Measurements from ENCODE around the gene HSPB1.

HSPB1 gene

DNA sequence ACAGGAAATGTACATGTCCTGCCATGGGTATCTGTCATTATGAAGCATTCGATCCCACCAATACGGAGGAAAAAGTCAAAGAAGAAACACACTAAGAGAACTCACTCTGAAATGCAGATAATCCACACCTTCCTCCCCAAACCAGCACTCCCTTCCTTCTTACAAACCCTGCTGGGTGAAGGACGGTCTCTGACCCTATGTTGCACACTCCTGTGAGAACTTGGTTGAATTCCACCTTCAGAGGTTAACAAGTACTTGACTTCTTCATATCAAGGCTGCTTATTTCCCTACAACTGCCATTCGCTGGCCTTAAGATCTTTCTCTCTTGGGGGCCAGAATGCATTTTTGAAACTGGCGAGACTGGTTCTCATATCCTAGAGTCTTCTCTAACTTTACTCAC, 39.7 kb downstream of the HSPB1 start:
- Mint-ChIP-seq H3K9me3 (no peaks in the 10 kb centered on the region), H3K27me3 (no peaks in the 10 kb centered on the region), H3K27ac (peak overlapping the region; percentile 1), H3K4me3 (no peak overlapping the region), H3K36me3 (peaks cover 58% of the 10 kb centered on the region), H3K4me1 (peaks cover 37% of the 10 kb centered on the region)
- CTCF ChIA-PET: no interaction called here
- no peak for DNase-seq

DNA sequence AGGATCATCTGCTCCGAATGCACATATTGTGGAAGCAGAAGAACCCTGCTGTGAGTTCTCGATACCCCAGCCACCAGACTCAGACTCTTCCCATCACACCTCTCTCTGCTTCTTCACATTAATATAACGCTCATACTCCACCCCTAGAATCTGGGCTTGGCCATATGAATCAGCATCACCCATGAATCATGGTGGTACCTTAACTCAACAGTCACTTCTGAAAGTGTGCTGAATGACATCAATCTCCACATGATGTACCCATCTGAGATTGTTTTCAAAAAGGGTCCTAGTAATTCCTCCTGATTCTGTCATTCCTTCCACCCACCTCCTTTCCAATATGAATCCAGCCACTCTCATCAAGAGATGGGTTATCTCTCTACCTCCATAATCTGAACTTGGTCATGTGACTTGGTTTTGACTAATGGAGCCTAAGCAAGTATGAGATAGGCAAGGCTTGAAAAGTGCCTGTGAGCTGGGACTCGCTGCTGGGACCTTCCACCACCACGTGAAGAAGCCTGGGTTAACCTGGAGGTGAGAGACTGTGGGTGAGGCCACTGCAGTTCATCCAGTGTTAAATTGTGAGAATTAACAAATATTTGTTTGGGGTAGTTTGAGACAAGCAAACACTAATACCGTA, 40.9 kb downstream of the HSPB1 start:
- H3K27me3 Mint-ChIP-seq: no peaks in the 10 kb centered on the region
- no peaks in the 10 kb centered on the region for H3K9me3 Mint-ChIP-seq
- peaks cover 40% of the 10 kb centered on the region for H3K4me1 Mint-ChIP-seq
- CTCF ChIA-PET: no interaction called here
- no peak overlapping the region for H3K27ac Mint-ChIP-seq
- DNase-seq: no peak
- no peak overlapping the region for H3K4me3 Mint-ChIP-seq
- peaks cover 58% of the 10 kb centered on the region for H3K36me3 Mint-ChIP-seq

DNA sequence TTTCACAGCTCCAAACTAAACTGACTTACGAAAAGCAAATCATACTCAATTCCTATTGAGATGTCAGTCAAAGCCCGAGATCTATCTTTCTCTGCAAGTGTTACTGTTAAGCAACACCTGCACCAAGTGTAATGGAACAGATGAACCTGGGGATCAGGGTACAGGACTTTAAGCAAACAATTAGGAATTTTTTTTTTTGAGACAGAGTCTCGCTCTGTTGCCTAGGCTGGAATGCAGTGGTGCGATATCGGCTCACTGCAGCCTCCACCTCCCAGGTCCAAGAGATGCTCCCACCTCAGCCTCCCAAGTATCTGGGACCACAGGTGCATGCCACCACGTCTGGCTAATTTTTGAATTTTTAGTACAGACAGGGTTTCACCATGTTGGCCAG, 41.5 kb downstream of the HSPB1 start:
- no peak for DNase-seq
- peaks cover 57% of the 10 kb centered on the region for H3K36me3 Mint-ChIP-seq
- H3K4me1 Mint-ChIP-seq: peaks cover 40% of the 10 kb centered on the region
- H3K27me3 Mint-ChIP-seq: no peaks in the 10 kb centered on the region
- H3K4me3 Mint-ChIP-seq: no peak overlapping the region
- CTCF ChIA-PET: no interaction called here
- H3K27ac Mint-ChIP-seq: no peak overlapping the region
- no peaks in the 10 kb centered on the region for H3K9me3 Mint-ChIP-seq

DNA sequence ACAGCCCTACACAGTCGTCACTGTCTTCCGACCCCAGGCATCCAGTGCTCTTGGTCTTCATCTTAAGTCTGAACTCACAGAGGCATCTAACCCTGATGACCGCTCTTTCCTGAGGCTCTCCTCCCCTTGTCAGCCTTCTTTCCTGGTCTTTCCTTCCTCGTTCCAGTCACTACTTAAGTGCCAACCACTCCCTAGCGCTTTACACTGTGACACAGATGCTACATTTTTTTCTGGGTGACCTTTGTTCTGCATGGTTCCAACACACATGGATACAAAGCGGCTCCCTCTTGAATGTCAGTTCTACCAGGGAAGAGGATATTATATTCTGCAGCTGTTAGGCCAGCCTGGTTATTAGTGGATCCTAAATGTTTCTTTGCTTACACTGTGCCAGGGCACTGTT, 43.6 kb downstream of the HSPB1 start:
- peaks cover 60% of the 10 kb centered on the region for H3K36me3 Mint-ChIP-seq
- no peaks in the 10 kb centered on the region for H3K9me3 Mint-ChIP-seq
- peaks cover 47% of the 10 kb centered on the region for H3K4me1 Mint-ChIP-seq
- H3K27me3 Mint-ChIP-seq: no peaks in the 10 kb centered on the region
- peak overlapping the region; percentile 80 for H3K27ac Mint-ChIP-seq
- no peak overlapping the region for H3K4me3 Mint-ChIP-seq
- CTCF ChIA-PET: no interaction called here
- DNase-seq: no peak

DNA sequence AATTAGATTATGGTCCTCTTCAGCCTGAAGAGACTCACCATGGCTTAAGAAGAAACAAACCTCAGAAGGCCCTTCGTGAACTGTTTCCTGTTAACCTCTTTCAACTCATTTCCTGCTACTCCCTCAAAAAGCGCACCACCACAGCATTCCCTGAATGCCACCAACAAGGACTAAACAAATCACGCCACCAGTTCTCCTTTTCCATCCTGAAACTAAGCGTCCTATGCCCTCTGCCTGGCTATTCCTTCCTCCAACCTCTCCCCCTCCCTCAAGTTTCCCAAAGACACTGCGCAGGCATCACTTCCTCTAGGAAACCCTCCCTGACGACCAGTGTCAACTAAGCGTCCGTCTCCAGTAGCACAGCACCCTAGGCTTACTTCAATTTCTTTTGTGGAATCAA, 44.3 kb downstream of the HSPB1 start:
- Mint-ChIP-seq H3K4me3 (peak overlapping the region; percentile 24), H3K4me1 (peaks cover 51% of the 10 kb centered on the region)
- CTCF ChIA-PET: no interaction called here

DNA sequence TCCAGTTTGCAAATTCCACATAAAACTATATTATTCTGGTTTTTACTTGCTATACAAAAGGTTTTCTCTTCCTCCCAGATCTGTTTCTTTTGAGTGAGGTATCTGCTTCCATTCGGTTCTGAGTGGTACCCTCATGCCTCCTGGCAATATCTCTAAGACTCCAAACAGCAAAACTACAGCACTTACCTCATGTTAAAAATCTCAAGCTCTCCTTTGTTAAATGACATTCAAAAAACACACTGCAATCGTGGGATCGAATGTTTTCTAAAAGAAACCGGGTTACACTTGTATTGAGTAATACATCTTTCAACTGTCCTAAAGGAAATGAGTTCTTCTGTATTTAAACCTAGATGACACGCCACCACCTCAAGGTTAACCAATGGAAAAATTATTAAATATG, 45.2 kb downstream of the HSPB1 start:
- CTCF ChIA-PET: interaction anchor here (0.7 kb wide), 1 partner anchor 60 kb away, joined by 3 read pairs; no protein-coding TSS in a partner anchor
- Mint-ChIP-seq H3K4me3 (no peak overlapping the region), H3K27me3 (no peaks in the 10 kb centered on the region), H3K27ac (peak overlapping the region; percentile 38), H3K36me3 (peaks cover 60% of the 10 kb centered on the region), H3K4me1 (peaks cover 53% of the 10 kb centered on the region), H3K9me3 (no peaks in the 10 kb centered on the region)
- DNase-seq: no peak

More for the DNA sequence above, 44.3 kb downstream of the HSPB1 start:
- Mint-ChIP-seq H3K27me3 (no peaks in the 10 kb centered on the region), H3K27ac (peak overlapping the region; percentile 80), H3K9me3 (no peaks in the 10 kb centered on the region), H3K36me3 (peaks cover 61% of the 10 kb centered on the region)
- DNase-seq: no peak

DNA sequence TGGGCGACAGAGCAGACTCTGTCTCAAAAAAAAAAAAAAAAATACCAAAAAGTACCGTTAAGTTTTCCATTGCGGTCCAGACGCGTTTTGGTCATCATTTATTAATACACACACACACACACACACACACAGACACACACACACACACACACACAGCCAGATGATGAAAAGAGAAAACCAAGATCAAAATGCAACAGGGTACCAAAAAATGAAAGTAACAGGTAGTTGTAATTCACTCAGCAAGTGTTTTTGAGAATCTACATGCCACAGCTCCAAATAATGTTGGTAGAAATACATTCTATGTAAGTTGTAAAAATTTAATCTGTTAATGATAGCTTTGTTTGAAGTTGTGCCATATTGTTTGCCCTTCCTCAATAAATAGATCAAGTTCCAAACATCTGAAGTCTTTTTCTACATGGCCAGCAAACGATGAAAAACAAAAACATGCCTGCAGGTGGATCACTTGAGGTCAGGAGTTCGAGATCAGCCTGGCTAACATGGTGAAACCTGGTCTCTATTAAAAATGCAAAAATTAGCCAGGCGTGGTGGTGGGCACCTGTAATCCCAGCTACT, 46.9 kb downstream of the HSPB1 start:
- H3K27ac Mint-ChIP-seq: no peak overlapping the region
- H3K36me3 Mint-ChIP-seq: peaks cover 52% of the 10 kb centered on the region
- no peaks in the 10 kb centered on the region for H3K9me3 Mint-ChIP-seq
- CTCF ChIA-PET: interaction anchor here (0.6 kb wide), 1 partner anchor 171 kb away, joined by 3 read pairs; no protein-coding TSS in a partner anchor
- DNase-seq: no peak
- H3K27me3 Mint-ChIP-seq: no peaks in the 10 kb centered on the region
- peaks cover 54% of the 10 kb centered on the region for H3K4me1 Mint-ChIP-seq
- H3K4me3 Mint-ChIP-seq: no peak overlapping the region

DNA sequence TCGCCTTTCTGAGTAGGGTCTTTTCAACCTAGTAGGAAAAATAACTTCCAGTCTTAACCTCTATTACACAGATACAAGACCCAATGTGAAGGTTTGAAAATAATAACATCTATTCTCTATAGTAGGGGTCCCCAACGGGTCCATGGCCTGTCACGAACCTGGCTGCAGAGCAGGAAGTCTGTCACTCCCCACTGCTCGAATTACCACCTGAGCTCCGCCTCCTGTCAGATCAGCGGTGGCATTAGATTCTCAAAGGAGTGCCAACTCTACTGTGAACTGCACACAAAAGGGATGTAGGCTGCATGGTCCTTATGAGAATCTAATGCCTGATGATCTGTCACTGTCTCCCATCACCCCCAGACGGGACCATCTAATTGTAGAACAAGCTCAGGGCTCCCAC, 48.9 kb downstream of the HSPB1 start:
- H3K36me3 Mint-ChIP-seq: peaks cover 57% of the 10 kb centered on the region
- H3K27ac Mint-ChIP-seq: peak overlapping the region; percentile 3
- CTCF ChIA-PET: interaction anchor here (0.7 to 1.2 kb wide), 2 partner anchors 13 to 34 kb away, joined by 3 to 4 read pairs; no protein-coding TSS in a partner anchor
- peaks cover 62% of the 10 kb centered on the region for H3K4me1 Mint-ChIP-seq
- no peaks in the 10 kb centered on the region for H3K27me3 Mint-ChIP-seq
- DNase-seq: no peak
- H3K4me3 Mint-ChIP-seq: no peak overlapping the region
- H3K9me3 Mint-ChIP-seq: peaks cover 1% of the 10 kb centered on the region

DNA sequence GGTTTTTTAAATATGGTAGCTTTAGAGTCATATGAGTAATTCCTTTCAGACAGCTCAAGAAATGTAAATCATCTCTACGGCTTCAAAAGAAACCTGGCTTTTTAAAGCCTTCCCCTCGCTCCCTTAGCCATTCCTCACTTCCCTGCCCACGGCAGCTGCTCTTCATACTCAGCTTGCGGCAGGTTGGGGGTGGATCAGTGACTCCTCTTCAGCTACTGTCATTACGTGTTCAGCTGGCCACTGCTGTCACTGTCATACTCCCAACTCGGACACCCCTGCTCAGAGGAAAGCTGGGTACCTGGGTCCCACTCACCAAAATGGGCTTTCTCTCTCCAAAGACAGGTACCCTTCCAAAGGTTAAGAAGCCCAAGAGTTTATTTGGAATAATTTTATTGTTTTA, 49.7 kb downstream of the HSPB1 start:
- Mint-ChIP-seq H3K27me3 (no peaks in the 10 kb centered on the region), H3K4me3 (no peak overlapping the region), H3K4me1 (peaks cover 61% of the 10 kb centered on the region), H3K9me3 (peaks cover 1% of the 10 kb centered on the region), H3K36me3 (peaks cover 52% of the 10 kb centered on the region), H3K27ac (peak overlapping the region; percentile 30)
- CTCF ChIA-PET: interaction anchor here (0.7 to 1.2 kb wide), 2 partner anchors 14 to 35 kb away, joined by 3 to 4 read pairs; no protein-coding TSS in a partner anchor
- no peak for DNase-seq

DNA sequence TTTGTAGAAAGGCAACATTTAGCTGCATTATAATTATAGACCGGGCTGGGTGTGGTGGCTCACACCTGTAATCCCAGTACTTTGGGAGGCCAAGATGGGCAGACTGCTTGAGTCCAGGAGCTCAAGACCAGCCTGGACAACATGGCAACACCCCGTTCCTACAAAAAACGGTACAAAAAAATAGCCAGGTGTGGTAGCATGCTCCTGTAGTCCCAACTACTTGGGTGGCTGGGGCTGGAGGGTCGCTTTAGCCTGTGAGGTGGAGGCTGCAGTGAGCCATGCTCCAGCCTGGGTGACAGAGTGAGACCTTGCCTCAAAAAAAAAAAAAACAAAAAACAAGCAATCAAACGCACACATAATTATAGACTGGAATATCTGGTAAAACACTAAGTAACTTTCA, 51.3 kb downstream of the HSPB1 start:
- DNase-seq: no peak
- peaks cover 1% of the 10 kb centered on the region for H3K9me3 Mint-ChIP-seq
- no peak overlapping the region for H3K4me3 Mint-ChIP-seq
- H3K36me3 Mint-ChIP-seq: peaks cover 51% of the 10 kb centered on the region
- peaks cover 59% of the 10 kb centered on the region for H3K4me1 Mint-ChIP-seq
- CTCF ChIA-PET: no interaction called here
- H3K27me3 Mint-ChIP-seq: no peaks in the 10 kb centered on the region
- no peak overlapping the region for H3K27ac Mint-ChIP-seq

Measured in activated naive CD4-positive, alpha-beta T cell treated with anti-CD3 and anti-CD28 coated beads, Interleukin-2, amount 10 ng/mL, durations not matched to agents 7 days and 5 days (primary cell).